Body of pancreas (tissue), 4 donors: Measurements from ENCODE around the gene ZNHIT6. TPM values are rescaled to one million over a fixed set of nuclear protein-coding genes. Genes with fewer than 3 reads are reported as not detected.

Experiments
- ATAC-seq: fragments of 150-250 bp; one replicate; pipeline ENCODE4 v1.9.1; 2016
- DNase-seq, 4 donors: peaks; one replicate each; pipeline ENCODE4 v3.0.0-alpha.2; 2019
- H3K27ac ChIP-seq, 4 donors: fragments of 200-600 bp; sonication (generic); 1 replicate in 3 of 4; 2 replicates in 1 of 4; pipeline versions ENCODE4 v1.5.1 to v1.6.1; 2016 to 2019; ENCODE audit warnings: mild to moderate bottlenecking in 1 of 4, mixed read lengths in 1 of 4, moderate library complexity in 1 of 4
- H3K27me3 ChIP-seq, 2 donors: fragments of 200-600 bp; sonication (generic); one replicate each; pipeline ENCODE4 v1.6.0; 2016; ENCODE audit warnings: mild to moderate bottlenecking in 1 of 2
- H3K36me3 ChIP-seq, 2 donors: fragments of 200-600 bp; sonication (generic); replicated peaks in 1 of 2; 2 replicates each; pipeline ENCODE4 v1.5.1; 2016; ENCODE audit warnings: low read depth in 2 of 2; ENCODE audit not compliant: insufficient read depth in 1 of 2
- H3K4me1 ChIP-seq: fragments of 200-600 bp; sonication (generic); one replicate; pipeline ENCODE4 v1.6.0; 2016
- H3K4me3 ChIP-seq, 2 donors: fragments of 200-600 bp; sonication (generic); 1 replicate in 1 of 2; 2 replicates in 1 of 2; pipeline ENCODE4 v1.5.1; 2016 to 2019
- H3K9me3 ChIP-seq, 3 donors: fragments of 200-600 bp; sonication (generic); 1 replicate in 2 of 3; 2 replicates in 1 of 3; pipeline ENCODE4 v1.5.1; 2016
- POLR2A ChIP-seq, 3 donors: fragments of 450-650 bp; IDR thresholded peaks; one replicate each; pipeline ENCODE4 v1.6.1; 2016; ENCODE audit warnings: antibody characterized with exemption in 3 of 3, mild to moderate bottlenecking in 2 of 3
- WGBS, 2 donors: methylation state at CpG; one replicate each; pipeline ENCODE4 v1.1.5; 2017; 5-methylcytosine and 5-hydroxymethylcytosine counted together
- intact Hi-C: fragments of 100-400 bp; cut with DNase I; formaldehyde crosslinking; loops from one replicate; pipeline ENCODE4 v1.15.1; 2023
- total RNA-seq, 2 donors: library from RNA; depleted of rRNA; stranded (reverse); fragments of >200 nt; gene quantifications; one replicate each; pipeline ENCODE4 v1.1.0, GENCODE V29; 2016
- TF ChIP-seq, protein P1 (sequence below), 7 experiments: fragments of 450-650 bp in 4 of 7; fragments of 200-600 bp in 3 of 7; sonication (generic) in 3 of 7; IDR thresholded peaks; one replicate each; pipeline ENCODE4 v1.5.1; 2016 to 2019; ENCODE audit warnings: antibody characterized with exemption in 7 of 7

Gene ZNHIT6
- total RNA-seq, 2 donors from 2014 or later: 4.9 to 6.5 TPM

DNA sequence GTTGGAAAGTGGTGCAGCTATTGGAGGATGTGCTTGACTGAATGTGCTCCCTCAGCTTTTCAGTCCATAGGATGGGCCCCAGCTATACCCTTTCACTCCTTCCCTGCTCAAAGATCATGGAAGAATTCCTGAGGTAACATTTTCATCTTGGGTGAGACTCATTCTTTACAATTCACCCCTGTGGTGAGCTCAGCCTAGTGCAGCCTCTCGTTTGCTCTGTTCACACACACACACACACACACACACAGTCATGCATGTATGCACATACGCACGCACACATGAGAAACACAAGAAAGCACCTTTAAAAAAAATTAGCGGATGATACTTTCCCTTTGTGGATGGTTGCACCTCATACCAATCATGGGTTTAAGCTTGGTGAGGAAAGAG, 101.8 kb downstream of the ZNHIT6 start:
- no peak for TF ChIP-seq POLR2A (IDR thresholded peaks at IDR 0.05)
- TF ChIP-seq, protein P1, sequence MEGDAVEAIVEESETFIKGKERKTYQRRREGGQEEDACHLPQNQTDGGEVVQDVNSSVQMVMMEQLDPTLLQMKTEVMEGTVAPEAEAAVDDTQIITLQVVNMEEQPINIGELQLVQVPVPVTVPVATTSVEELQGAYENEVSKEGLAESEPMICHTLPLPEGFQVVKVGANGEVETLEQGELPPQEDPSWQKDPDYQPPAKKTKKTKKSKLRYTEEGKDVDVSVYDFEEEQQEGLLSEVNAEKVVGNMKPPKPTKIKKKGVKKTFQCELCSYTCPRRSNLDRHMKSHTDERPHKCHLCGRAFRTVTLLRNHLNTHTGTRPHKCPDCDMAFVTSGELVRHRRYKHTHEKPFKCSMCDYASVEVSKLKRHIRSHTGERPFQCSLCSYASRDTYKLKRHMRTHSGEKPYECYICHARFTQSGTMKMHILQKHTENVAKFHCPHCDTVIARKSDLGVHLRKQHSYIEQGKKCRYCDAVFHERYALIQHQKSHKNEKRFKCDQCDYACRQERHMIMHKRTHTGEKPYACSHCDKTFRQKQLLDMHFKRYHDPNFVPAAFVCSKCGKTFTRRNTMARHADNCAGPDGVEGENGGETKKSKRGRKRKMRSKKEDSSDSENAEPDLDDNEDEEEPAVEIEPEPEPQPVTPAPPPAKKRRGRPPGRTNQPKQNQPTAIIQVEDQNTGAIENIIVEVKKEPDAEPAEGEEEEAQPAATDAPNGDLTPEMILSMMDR (IDR thresholded peaks at IDR 0.05): no peak
- Histone ChIP-seq H3K4me3 (no peak overlapping the region), H3K4me1 (peaks cover 24% of the 10 kb centered on the region), H3K27ac (peak overlapping the region in 1 of 4 donors; percentile 64), H3K27me3 (no peaks in the 10 kb centered on the region), H3K9me3 (no peaks in the 10 kb centered on the region), H3K36me3 (no peaks in the 10 kb centered on the region)
- DNase-seq: no peak
- 90 to 96% methylated on average over 4 of the region's 4 CpGs for WGBS, 2 donors
- intact Hi-C loops: no loop called here
- ATAC-seq: no peak

DNA sequence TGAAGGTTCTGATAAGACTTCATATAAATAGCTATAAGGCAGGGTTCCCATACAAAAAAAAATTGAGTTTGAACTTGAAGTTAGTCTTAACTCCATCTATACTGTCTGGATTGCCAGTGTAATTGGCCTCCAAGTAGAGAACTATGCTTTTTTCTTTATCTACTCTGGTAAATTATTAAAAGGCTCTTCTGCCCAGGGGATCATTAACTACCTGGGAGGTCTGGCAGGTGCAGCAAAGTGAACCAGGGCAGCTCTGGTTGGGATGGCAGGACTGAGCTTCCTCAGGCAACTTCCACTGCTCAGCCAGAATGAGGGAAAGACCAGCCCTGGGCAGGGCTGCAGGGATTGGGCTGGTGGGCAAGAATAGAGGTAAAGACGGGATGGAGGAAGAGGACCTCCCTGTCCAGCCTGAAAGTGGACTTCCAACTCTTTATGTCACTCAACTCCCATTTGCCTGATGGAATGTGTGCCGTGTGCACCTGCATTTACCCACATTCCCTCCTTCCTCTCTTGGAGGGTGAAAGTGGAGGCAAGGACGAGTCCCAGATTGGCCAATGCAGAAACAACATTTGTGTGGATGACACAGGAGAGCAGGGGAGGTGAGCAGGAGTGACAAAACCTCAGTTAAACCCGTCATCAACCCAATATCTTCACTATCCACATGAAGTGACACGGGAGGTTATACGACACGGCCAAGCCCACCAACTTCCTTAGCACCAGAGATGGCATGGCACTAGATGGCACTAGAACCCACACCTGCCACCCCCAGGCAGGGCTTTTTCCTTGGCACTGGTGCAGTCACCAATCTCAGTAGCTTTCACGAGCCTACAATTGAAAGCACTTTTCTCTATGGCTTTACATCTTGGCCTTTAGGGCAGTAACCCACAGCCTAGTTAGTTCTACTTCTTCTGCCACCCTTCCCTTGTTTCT, 102.5 kb downstream of the ZNHIT6 start:
- intact Hi-C loops: no loop called here
- ATAC-seq (peak; percentile 80), DNase-seq (peak; percentile 52 to 75 (median 67))
- Histone ChIP-seq H3K27ac (peak overlapping the region in 3 of 4 donors; percentile 32 to 64 (median 34)), H3K27me3 (no peaks in the 10 kb centered on the region), H3K36me3 (no peaks in the 10 kb centered on the region), H3K4me3 (no peak overlapping the region), H3K9me3 (no peaks in the 10 kb centered on the region), H3K4me1 (peaks cover 24% of the 10 kb centered on the region)
- 30 to 52% methylated on average over 8 of the region's 8 CpGs for WGBS, 2 donors
- TF ChIP-seq, protein P1 (IDR thresholded peaks at IDR 0.05): peak in 3 of 7 experiments; percentile 18 to 28 (median 24)
- TF ChIP-seq POLR2A (IDR thresholded peaks at IDR 0.05): no peak

DNA sequence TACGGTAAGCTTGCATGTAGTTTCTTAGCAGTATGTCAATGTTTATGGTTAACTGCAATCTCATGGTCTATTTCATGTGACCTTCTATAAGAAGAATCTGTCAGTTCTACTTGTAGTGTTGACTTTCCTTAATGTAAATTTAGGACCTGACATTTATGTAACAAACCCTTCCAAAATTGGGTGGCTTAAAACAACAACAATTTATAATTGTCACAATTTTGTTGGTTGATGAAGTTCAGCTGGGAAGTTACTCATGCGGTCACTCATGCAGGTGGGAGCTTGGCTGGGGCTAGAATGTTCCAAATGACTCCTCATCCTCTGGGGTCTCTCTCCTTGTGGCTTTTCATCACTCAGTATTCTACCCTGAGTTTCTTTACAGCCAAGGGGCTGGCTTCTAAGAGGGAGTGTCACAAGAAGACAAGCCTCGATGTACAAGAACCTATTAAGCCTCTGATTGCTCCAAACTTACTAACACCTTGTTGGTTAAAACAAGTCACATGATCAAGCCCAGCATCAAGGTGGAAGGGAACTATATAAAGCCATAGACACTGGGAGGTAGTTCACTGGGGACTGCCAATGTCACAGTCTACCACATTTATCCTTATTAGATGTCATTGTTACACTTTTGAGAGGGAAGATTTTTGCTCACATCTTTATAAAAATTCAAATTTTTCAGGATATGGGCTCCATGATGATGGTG, 103.8 kb downstream of the ZNHIT6 start:
- no peaks in the 10 kb centered on the region for H3K9me3 ChIP-seq
- intact Hi-C loops: no loop called here
- no peaks in the 10 kb centered on the region for H3K36me3 ChIP-seq
- no peak overlapping the region for H3K27ac ChIP-seq
- no peak overlapping the region for H3K4me3 ChIP-seq
- no peak for DNase-seq
- peaks cover 24% of the 10 kb centered on the region for H3K4me1 ChIP-seq
- ATAC-seq: no peak
- no peaks in the 10 kb centered on the region for H3K27me3 ChIP-seq
- TF ChIP-seq, protein P1 (IDR thresholded peaks at IDR 0.05): no peak
- no peak for TF ChIP-seq POLR2A (IDR thresholded peaks at IDR 0.05)
- WGBS, 2 donors: 84% methylated on average over 3 of the region's 3 CpGs

DNA sequence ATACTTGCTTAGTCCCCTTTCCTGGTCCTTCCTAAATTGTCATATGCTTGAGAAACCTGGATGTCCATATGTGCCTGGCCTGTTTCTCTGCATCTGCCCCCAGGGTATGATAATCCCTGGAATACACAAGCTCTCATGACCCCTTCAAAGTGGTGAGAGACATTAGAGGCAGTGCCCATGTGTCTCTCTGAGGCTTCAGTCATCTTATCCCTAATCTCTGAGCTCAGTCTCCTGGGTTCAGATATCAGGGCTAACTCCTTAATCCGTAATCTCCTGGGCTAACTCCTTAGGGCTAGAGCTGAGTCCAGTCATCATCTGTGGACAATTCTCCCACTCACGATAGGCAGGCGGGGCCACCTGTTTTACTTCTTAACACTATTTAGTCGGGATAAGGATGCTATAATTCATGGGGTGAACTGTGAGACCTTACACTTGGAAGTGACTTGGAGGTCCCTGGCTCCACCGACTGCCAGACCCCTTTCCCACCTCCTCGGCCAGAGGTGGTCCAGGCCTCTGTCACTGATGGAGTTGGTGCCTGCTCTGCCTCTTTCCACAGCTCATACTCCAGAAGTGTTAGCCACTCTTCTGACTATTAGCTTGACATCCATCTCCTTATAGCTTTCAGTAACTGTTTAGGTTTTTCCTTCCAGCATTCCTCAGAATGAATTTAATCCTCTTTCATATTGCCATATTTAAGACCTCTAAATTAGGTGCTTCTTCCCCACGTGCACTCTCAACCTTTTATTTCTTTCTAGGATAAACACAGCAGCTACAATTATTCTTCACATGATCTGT, 105.0 kb downstream of the ZNHIT6 start:
- no peak overlapping the region for H3K4me3 ChIP-seq

More for the DNA sequence above, 105.0 kb downstream of the ZNHIT6 start:
- ATAC-seq (no peak), DNase-seq (no peak)
- Histone ChIP-seq H3K27me3 (no peaks in the 10 kb centered on the region), H3K36me3 (no peaks in the 10 kb centered on the region), H3K27ac (no peak overlapping the region), H3K9me3 (no peaks in the 10 kb centered on the region), H3K4me1 (peaks cover 24% of the 10 kb centered on the region)
- 78 to 91% methylated on average over 7 of the region's 7 CpGs for WGBS, 2 donors
- TF ChIP-seq POLR2A (IDR thresholded peaks at IDR 0.05): no peak
- TF ChIP-seq, protein P1 (IDR thresholded peaks at IDR 0.05): no peak
- intact Hi-C loops: no loop called here
